Osteoblast (primary cell): ENCODE data around the gene SSU72. TPM values are rescaled to one million over a fixed set of nuclear protein-coding genes. Genes with fewer than 3 reads are reported as not detected.
A peak's percentile ranks its signal among the peaks of the same experiment; 100 is the strongest.

Experiments used
- DNase-seq: peaks from one replicate; pipeline ENCODE4 v3.0.0; 2011; ENCODE audit warnings: low spot score, mixed read lengths; ENCODE audit not compliant: insufficient read length; ENCODE audit errors: missing footprints
- H2AFZ ChIP-seq: 2 replicates; pipeline ENCODE4 v1.6.0; 2011; ENCODE audit warnings: mild to moderate bottlenecking, low read length
- H3K27ac ChIP-seq: 2 replicates; pipeline ENCODE4 v1.5.1; 2011; ENCODE audit warnings: mild to moderate bottlenecking, low read depth, low read length, moderate library complexity
- H3K27me3 ChIP-seq: 2 replicates; pipeline ENCODE4 v1.6.0; 2012; ENCODE audit warnings: mild to moderate bottlenecking, control low read depth, inconsistent platforms, low read length, moderate library complexity; ENCODE audit not compliant: insufficient read depth
- H3K36me3 ChIP-seq: 2 replicates; pipeline ENCODE4 v1.5.1; 2011; ENCODE audit warnings: mild to moderate bottlenecking, low read length, control low read depth, moderate library complexity; ENCODE audit not compliant: insufficient read depth
- H3K4me1 ChIP-seq: 2 replicates; pipeline ENCODE4 v1.5.1; 2011; ENCODE audit warnings: mild to moderate bottlenecking, low read length, control low read depth, moderate library complexity; ENCODE audit not compliant: insufficient read depth
- H3K4me2 ChIP-seq: 2 replicates; pipeline ENCODE4 v1.6.0; 2011; ENCODE audit warnings: mild to moderate bottlenecking, low read length; ENCODE audit not compliant: insufficient read depth
- H3K4me3 ChIP-seq: fragments of 200-600 bp; sonication (generic); 3 replicates; pipeline ENCODE4 v1.5.1; 2012; ENCODE audit warnings: mild to moderate bottlenecking, low read length, inconsistent platforms; ENCODE audit not compliant: insufficient read depth
- H3K79me2 ChIP-seq: 2 replicates; pipeline ENCODE4 v1.6.0; 2012; ENCODE audit warnings: mild to moderate bottlenecking, low read length, control low read depth, inconsistent platforms; ENCODE audit not compliant: insufficient read depth
- H3K9me3 ChIP-seq: 2 replicates; pipeline ENCODE4 v1.5.1; 2011; ENCODE audit warnings: low read depth, low read length, control low read depth
- H4K20me1 ChIP-seq: 2 replicates; pipeline ENCODE4 v1.6.0; 2012; ENCODE audit warnings: mild to moderate bottlenecking, low read length, control low read depth; ENCODE audit not compliant: insufficient read depth
- total RNA-seq: library from RNA; depleted of rRNA; stranded (reverse); fragments of >200 nt; gene quantifications from 2 replicates; pipeline ENCODE4 v1.2.3, GENCODE V29; 2012
- TF ChIP-seq, protein P1 (sequence below): IDR thresholded peaks from 2 replicates; pipeline ENCODE4 v1.5.1; 2011; ENCODE audit warnings: mild to moderate bottlenecking, low read depth, low read length, moderate library complexity; ENCODE audit errors: extremely low read depth

The SSU72 gene
- total RNA-seq, 1 donor = 73.1 TPM

DNA sequence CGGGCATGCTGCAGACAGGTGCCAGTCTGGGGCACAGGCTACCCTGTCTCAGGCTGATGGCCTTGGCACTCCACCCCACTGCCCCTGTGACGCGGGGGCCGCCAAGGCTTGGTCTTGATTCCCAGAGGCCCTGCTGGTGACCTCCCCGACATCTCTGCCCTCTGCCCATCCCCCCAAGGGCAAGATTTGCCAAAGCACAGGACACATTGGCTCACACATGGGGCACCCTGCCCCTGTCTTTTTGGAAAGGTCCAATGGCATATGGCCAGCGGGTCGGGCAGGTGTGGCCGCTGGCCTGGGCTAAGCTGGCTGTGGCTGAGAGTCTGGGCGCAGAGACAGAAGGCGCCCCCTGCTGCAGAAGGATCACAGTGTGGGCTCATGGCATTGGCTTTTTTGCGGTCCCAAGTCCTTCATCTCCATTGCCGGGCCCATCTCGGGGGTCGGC, 45.3 kb upstream of the SSU72 start:
- Histone ChIP-seq H2AFZ (no peak overlapping the region), H3K4me1 (peaks cover 11% of the 10 kb centered on the region), H3K4me3 (no peak overlapping the region), H3K36me3 (peaks cover 4% of the 10 kb centered on the region), H3K9me3 (no peaks in the 10 kb centered on the region), H3K79me2 (peaks cover 31% of the 10 kb centered on the region), H3K4me2 (no peak overlapping the region), H4K20me1 (peaks cover 32% of the 10 kb centered on the region), H3K27me3 (no peaks in the 10 kb centered on the region), H3K27ac (no peak overlapping the region)
- peak; percentile 91 for DNase-seq
- TF ChIP-seq, protein P1, sequence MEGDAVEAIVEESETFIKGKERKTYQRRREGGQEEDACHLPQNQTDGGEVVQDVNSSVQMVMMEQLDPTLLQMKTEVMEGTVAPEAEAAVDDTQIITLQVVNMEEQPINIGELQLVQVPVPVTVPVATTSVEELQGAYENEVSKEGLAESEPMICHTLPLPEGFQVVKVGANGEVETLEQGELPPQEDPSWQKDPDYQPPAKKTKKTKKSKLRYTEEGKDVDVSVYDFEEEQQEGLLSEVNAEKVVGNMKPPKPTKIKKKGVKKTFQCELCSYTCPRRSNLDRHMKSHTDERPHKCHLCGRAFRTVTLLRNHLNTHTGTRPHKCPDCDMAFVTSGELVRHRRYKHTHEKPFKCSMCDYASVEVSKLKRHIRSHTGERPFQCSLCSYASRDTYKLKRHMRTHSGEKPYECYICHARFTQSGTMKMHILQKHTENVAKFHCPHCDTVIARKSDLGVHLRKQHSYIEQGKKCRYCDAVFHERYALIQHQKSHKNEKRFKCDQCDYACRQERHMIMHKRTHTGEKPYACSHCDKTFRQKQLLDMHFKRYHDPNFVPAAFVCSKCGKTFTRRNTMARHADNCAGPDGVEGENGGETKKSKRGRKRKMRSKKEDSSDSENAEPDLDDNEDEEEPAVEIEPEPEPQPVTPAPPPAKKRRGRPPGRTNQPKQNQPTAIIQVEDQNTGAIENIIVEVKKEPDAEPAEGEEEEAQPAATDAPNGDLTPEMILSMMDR = peak; percentile 23

DNA sequence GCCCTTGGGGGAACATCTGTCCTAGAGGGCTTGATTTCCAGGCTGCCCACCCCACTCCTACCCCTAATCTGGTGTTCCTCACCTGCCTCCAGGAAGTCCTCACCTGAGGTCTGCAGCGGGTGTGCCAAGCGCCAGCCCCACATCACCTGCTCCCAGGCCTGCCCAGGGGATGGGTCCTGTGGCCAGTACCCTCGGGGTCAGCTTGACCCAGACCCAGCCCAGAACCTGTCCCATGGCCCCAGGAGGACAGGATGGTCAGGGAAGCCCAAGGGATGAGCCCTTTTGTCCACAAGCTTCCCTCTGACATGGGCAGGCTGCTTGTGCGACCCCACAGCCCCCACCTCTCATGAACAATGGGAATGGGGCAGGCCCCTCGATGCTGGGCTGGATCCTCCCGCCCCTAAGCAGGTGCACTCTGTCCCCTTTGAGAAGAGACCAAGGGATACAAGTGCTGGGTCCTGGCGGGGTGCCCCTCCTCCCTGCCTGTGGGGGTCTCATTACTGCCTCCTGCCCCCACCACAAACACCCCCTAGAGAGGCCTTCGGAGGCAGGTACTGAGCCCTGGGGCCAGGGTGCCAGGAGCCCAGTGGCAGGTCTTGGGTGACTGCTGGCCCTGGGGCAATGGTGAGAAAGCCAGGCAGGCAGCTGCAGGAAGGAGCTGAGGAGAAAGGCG, 43.9 kb upstream of the SSU72 start:
- TF ChIP-seq, protein P1 = no peak
- no peak overlapping the region for H3K4me3 ChIP-seq
- H4K20me1 ChIP-seq = peaks cover 46% of the 10 kb centered on the region
- H3K27me3 ChIP-seq = no peaks in the 10 kb centered on the region
- H3K79me2 ChIP-seq = peaks cover 40% of the 10 kb centered on the region
- H3K9me3 ChIP-seq = no peaks in the 10 kb centered on the region
- no peak overlapping the region for H3K4me2 ChIP-seq
- peaks cover 4% of the 10 kb centered on the region for H3K36me3 ChIP-seq
- peaks cover 23% of the 10 kb centered on the region for H3K4me1 ChIP-seq
- H2AFZ ChIP-seq = no peak overlapping the region
- DNase-seq = peak; percentile 89
- H3K27ac ChIP-seq = no peak overlapping the region

DNA sequence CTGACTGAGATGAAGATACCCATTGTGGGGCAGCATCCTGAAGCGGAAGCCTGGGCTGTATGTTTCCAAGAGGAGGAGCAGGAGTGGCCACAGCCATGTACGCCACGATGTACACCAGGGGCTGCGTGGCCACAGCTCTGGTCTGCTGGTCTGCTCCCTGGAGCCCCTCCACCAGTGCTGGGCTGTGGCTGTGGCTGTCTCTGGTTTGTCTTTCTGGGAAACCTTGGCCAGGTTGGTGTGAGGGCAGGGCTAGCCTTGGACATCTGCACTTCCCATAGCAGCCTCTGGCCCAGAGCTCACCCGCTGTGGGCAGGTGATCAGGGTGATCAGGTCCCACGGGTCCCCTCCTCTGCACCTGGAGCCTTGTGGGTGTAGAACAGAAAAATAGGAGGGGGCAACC, 43.3 kb upstream of the SSU72 start:
- Histone ChIP-seq H3K4me3 (no peak overlapping the region), H2AFZ (no peak overlapping the region), H3K27me3 (no peaks in the 10 kb centered on the region), H3K27ac (no peak overlapping the region), H3K36me3 (peaks cover 4% of the 10 kb centered on the region), H3K79me2 (peaks cover 41% of the 10 kb centered on the region), H3K4me1 (peaks cover 23% of the 10 kb centered on the region), H4K20me1 (peaks cover 47% of the 10 kb centered on the region), H3K4me2 (no peak overlapping the region), H3K9me3 (no peaks in the 10 kb centered on the region)
- TF ChIP-seq, protein P1 = no peak
- no peak for DNase-seq

DNA sequence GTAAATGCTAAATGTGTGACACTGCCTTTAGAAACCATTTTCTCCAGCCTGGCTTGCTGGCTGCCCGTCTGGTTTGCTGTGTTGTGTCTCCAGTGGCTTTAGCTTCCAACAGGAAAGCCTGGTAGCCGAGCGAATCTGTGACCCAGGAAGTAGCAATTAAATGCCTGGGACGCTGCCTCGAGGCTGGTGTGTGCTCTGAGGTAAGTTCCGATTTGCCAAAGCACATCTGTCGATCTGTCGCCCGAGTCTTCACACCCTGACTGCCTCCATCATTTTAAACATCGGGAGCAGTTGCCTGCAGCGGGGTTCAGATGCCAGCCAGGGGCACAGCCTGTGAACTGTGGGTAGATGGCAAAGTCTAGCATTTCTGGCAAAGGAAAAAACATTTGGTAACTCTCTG, 42.9 kb upstream of the SSU72 start:
- Histone ChIP-seq H3K4me2 (peak overlapping the region; percentile 94), H4K20me1 (peaks cover 46% of the 10 kb centered on the region), H2AFZ (no peak overlapping the region), H3K36me3 (peaks cover 4% of the 10 kb centered on the region), H3K27ac (no peak overlapping the region), H3K4me1 (peaks cover 23% of the 10 kb centered on the region), H3K79me2 (peaks cover 41% of the 10 kb centered on the region), H3K4me3 (peak overlapping the region; percentile 97), H3K27me3 (no peaks in the 10 kb centered on the region), H3K9me3 (no peaks in the 10 kb centered on the region)
- TF ChIP-seq, protein P1 = no peak
- DNase-seq = no peak
